Measurements from ENCODE around the gene CUL9. TPM values are rescaled to one million over a fixed set of nuclear protein-coding genes. Genes with fewer than 3 reads are reported as not detected.

Gene CUL9
- total and polyA plus RNA-seq, 3 donors from 2014 or later, result 90.6 to 110 (median 101) TPM

DNA sequence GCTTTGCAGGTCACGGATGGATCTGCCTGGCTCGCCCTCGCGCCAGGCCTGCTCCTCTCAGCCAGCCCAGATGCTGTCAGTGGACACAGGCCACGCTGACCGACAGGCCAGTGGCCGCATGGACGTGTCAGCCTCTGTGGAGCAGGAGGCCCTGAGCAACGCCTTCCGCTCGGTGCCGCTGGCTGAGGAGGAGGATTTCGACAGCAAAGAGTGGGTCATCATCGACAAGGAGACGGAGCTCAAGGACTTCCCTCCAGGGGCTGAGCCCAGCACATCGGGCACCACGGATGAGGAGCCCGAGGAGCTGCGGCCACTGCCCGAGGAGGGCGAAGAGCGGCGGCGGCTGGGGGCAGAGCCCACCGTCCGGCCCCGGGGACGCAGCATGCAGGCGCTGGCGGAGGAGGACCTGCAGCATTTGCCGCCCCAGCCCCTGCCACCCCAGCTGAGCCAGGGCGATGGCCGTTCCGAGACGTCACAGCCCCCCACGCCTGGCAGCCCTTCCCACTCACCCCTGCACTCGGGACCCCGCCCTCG lies 80.9 kb downstream of the CUL9 start:
- DNase-seq, result no peak
- no peaks in the 10 kb centered on the region for H3K27me3 ChIP-seq
- H3K9me3 ChIP-seq, result no peaks in the 10 kb centered on the region
- 90 to 97% methylated on average over 7 to 38 of the region's 39 CpGs for WGBS, 2 donors
- no peak for TF ChIP-seq POLR2A (IDR thresholded peaks at IDR 0.05)
- no peak overlapping the region for H3K27ac ChIP-seq
- intact Hi-C loops (cut with DNase I; ENCODE audit: low total_unique reads), result no loop called here
- no peak overlapping the region for H3K4me3 ChIP-seq
- peaks cover 9% of the 10 kb centered on the region for H3K4me1 ChIP-seq
- no peaks in the 10 kb centered on the region for H3K36me3 ChIP-seq (ENCODE audit: low read depth, missing control alignments)

GRCh38 chr6:43263314-43264178 lies 81.5 kb downstream of the CUL9 start:
- Histone ChIP-seq H3K9me3 (no peaks in the 10 kb centered on the region), H3K27ac (no peak overlapping the region), H3K36me3 (ENCODE audit: low read depth, missing control alignments) (no peaks in the 10 kb centered on the region), H3K27me3 (no peaks in the 10 kb centered on the region), H3K4me3 (no peak overlapping the region), H3K4me1 (peaks cover 16% of the 10 kb centered on the region)
- intact Hi-C loops (cut with DNase I; ENCODE audit: low total_unique reads), result no loop called here
- DNase-seq, result peak; percentile 85
- WGBS, 2 donors, result 74 to 80% methylated on average over 10 to 12 of the region's 12 CpGs
- TF ChIP-seq CTCF (IDR thresholded peaks at IDR 0.05), result peak; percentile 45 to 65 (median 64)
- no peak for TF ChIP-seq POLR2A (IDR thresholded peaks at IDR 0.05)

DNA sequence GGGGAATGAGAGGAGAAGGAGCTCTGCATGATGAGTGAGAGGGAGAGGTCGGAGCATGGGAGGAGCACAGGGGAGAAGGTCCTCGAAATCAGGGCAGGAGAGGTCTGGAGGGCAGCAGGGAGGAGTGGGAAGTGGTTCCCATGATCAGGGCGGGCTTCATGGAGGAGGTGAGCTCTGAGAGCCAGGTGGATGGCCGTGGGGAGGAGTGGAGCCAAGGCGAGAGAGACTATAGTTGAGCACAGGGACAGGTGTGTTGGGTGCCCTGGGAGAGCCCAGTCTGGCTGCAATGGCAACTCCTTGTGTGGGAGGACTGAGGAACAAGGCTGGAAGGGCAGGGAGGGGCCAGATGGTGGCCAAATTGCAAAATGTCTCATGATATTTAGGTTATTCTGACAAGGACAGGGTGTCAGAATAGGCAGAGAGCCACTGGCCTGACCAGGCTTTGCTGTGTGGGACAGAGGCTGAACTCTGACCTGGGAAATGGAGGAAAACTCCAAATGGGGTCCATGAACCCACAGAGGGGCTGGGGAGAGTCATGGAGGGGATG lies 82.7 kb downstream of the CUL9 start:
- intact Hi-C loops (cut with DNase I; ENCODE audit: low total_unique reads), result no loop called here
- no peaks in the 10 kb centered on the region for H3K9me3 ChIP-seq
- 87 to 92% methylated on average over 5 of the region's 5 CpGs for WGBS, 2 donors
- peaks cover 22% of the 10 kb centered on the region for H3K4me1 ChIP-seq
- no peaks in the 10 kb centered on the region for H3K27me3 ChIP-seq
- TF ChIP-seq CTCF (IDR thresholded peaks at IDR 0.05) (no peak), POLR2A (IDR thresholded peaks at IDR 0.05) (no peak)
- no peak for DNase-seq
- H3K36me3 ChIP-seq (ENCODE audit: low read depth, missing control alignments), result no peaks in the 10 kb centered on the region
- H3K27ac ChIP-seq, result no peak overlapping the region
- no peak overlapping the region for H3K4me3 ChIP-seq

DNA sequence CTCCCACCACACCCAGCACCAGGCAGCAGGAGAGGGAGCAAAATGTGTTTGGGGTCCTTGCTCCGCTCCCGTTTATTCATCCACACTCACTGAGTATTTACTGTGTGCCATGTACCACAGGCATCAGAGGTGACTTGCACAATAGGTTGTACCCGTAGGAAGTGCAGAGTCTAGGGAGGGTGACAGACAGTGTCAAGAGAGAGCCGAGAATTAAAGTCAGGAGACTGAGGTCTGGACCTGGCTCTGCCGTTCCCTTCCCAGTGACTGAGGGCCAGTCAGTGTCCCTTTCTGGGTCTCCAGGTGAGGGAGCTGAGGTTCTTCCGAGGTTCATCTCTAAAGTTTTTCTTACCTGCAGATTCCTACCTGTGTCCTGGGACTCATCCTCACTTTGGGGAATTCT lies 83.6 kb downstream of the CUL9 start:
- intact Hi-C loops (cut with DNase I; ENCODE audit: low total_unique reads), result no loop called here
- H3K4me3 ChIP-seq, result no peak overlapping the region
- WGBS, 2 donors, result 94 to 96% methylated on average over 6 of the region's 6 CpGs
- H3K27me3 ChIP-seq, result no peaks in the 10 kb centered on the region
- no peak overlapping the region for H3K27ac ChIP-seq
- DNase-seq, result no peak
- H3K9me3 ChIP-seq, result no peaks in the 10 kb centered on the region
- TF ChIP-seq CTCF (IDR thresholded peaks at IDR 0.05), result no peak
- TF ChIP-seq POLR2A (IDR thresholded peaks at IDR 0.05), result no peak
- peaks cover 22% of the 10 kb centered on the region for H3K4me1 ChIP-seq
- no peaks in the 10 kb centered on the region for H3K36me3 ChIP-seq (ENCODE audit: low read depth, missing control alignments)

DNA sequence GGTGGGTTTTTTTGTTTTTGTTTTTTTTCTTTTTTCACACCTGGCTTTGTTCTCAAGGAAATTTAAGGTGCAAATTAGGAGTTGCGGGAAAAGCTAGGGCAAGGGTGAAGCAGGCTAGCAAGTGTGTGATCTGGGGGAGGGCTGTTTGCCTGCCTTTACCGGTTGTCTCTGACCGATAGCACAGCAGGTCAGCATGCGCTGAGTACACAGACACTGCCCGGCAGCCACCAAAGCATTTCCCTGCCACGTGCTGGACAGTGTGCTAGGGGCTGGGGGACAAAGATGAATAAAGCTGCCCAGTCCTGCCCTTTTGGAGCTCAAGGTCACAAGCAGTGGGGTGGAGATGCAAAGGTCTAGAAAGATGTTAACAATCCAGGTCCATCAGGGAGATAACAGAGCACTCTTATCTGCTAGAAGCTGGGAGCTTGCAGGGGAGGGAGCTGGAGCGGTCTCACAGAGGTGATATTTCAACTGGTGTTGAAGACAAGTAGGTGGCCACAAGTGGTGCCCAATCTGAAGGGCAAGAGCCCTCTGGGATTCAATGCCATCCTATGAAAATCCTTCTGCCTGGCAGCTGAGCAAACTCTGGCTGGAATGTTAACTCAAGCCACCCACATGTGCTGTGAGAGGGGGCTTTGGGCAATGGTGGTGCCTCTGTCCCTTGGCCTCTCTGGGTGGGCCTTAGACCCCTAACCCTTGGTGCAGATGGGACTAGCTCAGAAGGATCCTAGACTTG lies 85.8 kb downstream of the CUL9 start:
- no peaks in the 10 kb centered on the region for H3K9me3 ChIP-seq
- intact Hi-C loops (cut with DNase I; ENCODE audit: low total_unique reads), result no loop called here
- H3K27ac ChIP-seq, result peak overlapping the region in 1 of 2 donors; percentile 8
- no peak overlapping the region for H3K4me3 ChIP-seq
- H3K4me1 ChIP-seq, result peaks cover 22% of the 10 kb centered on the region
- no peaks in the 10 kb centered on the region for H3K36me3 ChIP-seq (ENCODE audit: low read depth, missing control alignments)
- no peaks in the 10 kb centered on the region for H3K27me3 ChIP-seq
- TF ChIP-seq CTCF (IDR thresholded peaks at IDR 0.05) (no peak), POLR2A (IDR thresholded peaks at IDR 0.05) (no peak)
- DNase-seq, result peak; percentile 72
- 42 to 71% methylated on average over 7 of the region's 7 CpGs for WGBS, 2 donors

All from testis (tissue), 3 donors.